A549 treated with Hydrocortisone at 1 μM for 4 hours (cell line): ENCODE data around the gene KMT2E. TPM values are rescaled to one million over a fixed set of nuclear protein-coding genes. Genes with fewer than 3 reads are reported as not detected.

Experiments used
- total RNA-seq: library from RNA; stranded (reverse); fragments of 200-300 nt; extraction: Qiagen RNA extraction; gene quantifications from 5 replicates; pipeline ENCODE4 v1.2.3, GENCODE V29; 2022

The KMT2E gene
- 13.6 to 23.2 TPM (median 18.0 TPM) in 5 replicates for total RNA-seq

GRCh38 chr7:105013816-105014692, at the start of gene KMT2E:
Gene KMT2E, plus strand, starts transcription at chr7:105014205. Its CDS starts 26,748 bp downstream, at chr7:105040953.

